Pons (tissue), 1 donor: ENCODE measurements around the gene ANAPC5.
"Not testable (repeated sequence)": the region's sequence is repeated elsewhere in the genome, so short reads cannot be mapped to it uniquely, and the experiment has no call there.

Experiments
- DNase-seq: peaks from one replicate; pipeline ENCODE4 v3.0.0-alpha.2; 2016; ENCODE audit warnings: low spot score

The ANAPC5 gene

GRCh38 chr12:121351820-121352681 lies at the start of gene ANAPC5:
TSS of gene ANAPC5 (minus strand) at chr12:121352411. CDS start at chr12:121352340, 71 bp downstream.
- peak; percentile 99 for DNase-seq

GRCh38 chr12:121400332-121401139 lies 48.3 kb upstream of the ANAPC5 start:
- DNase-seq: peak; percentile 40

- peak; percentile 96 for DNase-seq
Observed at GRCh38 chr12:121399391-121400331, 47.5 kb upstream of the ANAPC5 start, which contains the start of gene RNF34. TSS of gene RNF34 (plus strand) at chr12:121400118. CDS start at chr12:121400213, 95 bp downstream.

- no peak for DNase-seq
Observed at GRCh38 chr12:121398355-121398754, 46.1 kb upstream of the ANAPC5 start.

- no peak for DNase-seq
Observed at GRCh38 chr12:121397521-121397920, 45.3 kb upstream of the ANAPC5 start.

GRCh38 chr12:121392325-121392716 lies 40.1 kb upstream of the ANAPC5 start:
- no peak for DNase-seq

GRCh38 chr12:121391619-121392324 lies 39.6 kb upstream of the ANAPC5 start:
- DNase-seq: peak; percentile 25

GRCh38 chr12:121390856-121391255 lies 38.6 kb upstream of the ANAPC5 start:
- DNase-seq: no peak

GRCh38 chr12:121388421-121388981 lies 36.3 kb upstream of the ANAPC5 start:
- DNase-seq: no peak

- DNase-seq: not testable (repeated sequence)
Observed at GRCh38 chr12:121384891-121385290, 32.7 kb upstream of the ANAPC5 start.

GRCh38 chr12:121383601-121384021 lies 31.4 kb upstream of the ANAPC5 start:
- no peak for DNase-seq

GRCh38 chr12:121379945-121380344 lies 27.7 kb upstream of the ANAPC5 start:
- DNase-seq: no peak

- DNase-seq: no peak
Observed at GRCh38 chr12:121378736-121379135, 26.5 kb upstream of the ANAPC5 start.

- DNase-seq: no peak
Observed at GRCh38 chr12:121376754-121377697, 24.8 kb upstream of the ANAPC5 start.

- DNase-seq: not testable (repeated sequence)
Observed at GRCh38 chr12:121374945-121375584, 22.9 kb upstream of the ANAPC5 start.

- DNase-seq: not testable (repeated sequence)
Observed at GRCh38 chr12:121374336-121374735, 22.1 kb upstream of the ANAPC5 start.

- DNase-seq: no peak
Observed at GRCh38 chr12:121373755-121374154, 21.5 kb upstream of the ANAPC5 start.

GRCh38 chr12:121371404-121371803 lies 19.2 kb upstream of the ANAPC5 start:
- DNase-seq: no peak

- DNase-seq: no peak
Observed at GRCh38 chr12:121366063-121366459, 13.8 kb upstream of the ANAPC5 start.
